ENCODE results near the gene SETD2.

SETD2 gene

GRCh38 chr3:46979958-46980497 lies 183.9 kb downstream of the SETD2 start:
- Histone ChIP-seq H3K27me3 (no peaks in the 10 kb centered on the region), H3K9me3 (replicated peaks in 1 of 11) (no peaks in the 10 kb centered on the region), H3K4me2 (peak overlapping the region; percentile 81 to 98 (median 95)), H3K36me3 (peaks cover 0 to 6% (median 0%) of the 10 kb centered on the region in 11 experiments; a peak in 4 of 22 replicates), H4K20me1 (peaks cover 3 to 20% (median 11%) of the 10 kb centered on the region in 11 experiments; a peak in 19 of 22 replicates), H3K27ac (peak overlapping the region; percentile 46 to 93 (median 84); a peak in 21 of 22 replicates), H3K4me3 (peak overlapping the region; percentile 74 to 89 (median 82)), H3K4me1 (peaks cover 73 to 87% (median 82%) of the 10 kb centered on the region in 10 experiments), H3K9ac (peak overlapping the region; percentile 71 to 88 (median 84))
- TF ChIP-seq Cebpa-rat (IDR thresholded peaks at IDR 0.05): no peak

GRCh38 chr3:46978985-46979944 lies 184.6 kb downstream of the SETD2 start, which contains the start of gene NBEAL2:
Gene NBEAL2, plus strand, starts transcription at chr3:46979666. Its CDS starts 196 bp downstream, at chr3:46979862.
- Histone ChIP-seq H3K4me1 (peaks cover 73 to 87% (median 82%) of the 10 kb centered on the region in 10 experiments), H3K27ac (peak within 1 kb of the TSS; percentile 46 to 93 (median 84)), H3K9me3 (replicated peaks in 1 of 11) (no peaks in the 10 kb centered on the region), H3K4me3 (peak within 1 kb of the TSS; percentile 74 to 89 (median 82)), H4K20me1 (peaks cover 10 to 27% (median 19%) of the 10 kb centered on the region in 11 experiments; a peak in 20 of 22 replicates), H3K4me2 (peak within 1 kb of the TSS; percentile 81 to 98 (median 95)), H3K27me3 (no peaks in the 10 kb centered on the region), H3K36me3 (peaks cover 0 to 8% (median under 1%) of the 10 kb centered on the region in 11 experiments; a peak in 7 of 22 replicates), H3K9ac (peak within 1 kb of the TSS; percentile 71 to 88 (median 84))
- no peak for TF ChIP-seq Cebpa-rat (IDR thresholded peaks at IDR 0.05)

GRCh38 chr3:46978381-46978780 lies 185.5 kb downstream of the SETD2 start:
- peaks cover 0 to 17% (median 7%) of the 10 kb centered on the region in 11 experiments; a peak in 7 of 22 replicates for H3K36me3 ChIP-seq
- H3K9me3 ChIP-seq (replicated peaks in 1 of 11): no peaks in the 10 kb centered on the region
- no peak for TF ChIP-seq Cebpa-rat (IDR thresholded peaks at IDR 0.05)
- H4K20me1 ChIP-seq: peaks cover 19 to 36% (median 28%) of the 10 kb centered on the region in 11 experiments; a peak in 20 of 22 replicates
- peak overlapping the region in 9 of 11 experiments; percentile 74 to 93 (median 86); a peak in 18 of 22 replicates for H3K27ac ChIP-seq
- peak overlapping the region; percentile 80 to 98 (median 95) for H3K4me2 ChIP-seq
- no peaks in the 10 kb centered on the region for H3K27me3 ChIP-seq
- peaks cover 75 to 87% (median 84%) of the 10 kb centered on the region in 10 experiments for H3K4me1 ChIP-seq
- H3K9ac ChIP-seq: peak overlapping the region; percentile 71 to 88 (median 84); a peak in 16 of 22 replicates
- H3K4me3 ChIP-seq: peak overlapping the region; percentile 74 to 89 (median 82); a peak in 14 of 20 replicates

- Histone ChIP-seq H3K4me2 (peak overlapping the region; percentile 80 to 98 (median 95)), H3K36me3 (peaks cover 0 to 18% (median 7%) of the 10 kb centered on the region in 11 experiments; a peak in 10 of 22 replicates), H3K9me3 (replicated peaks in 1 of 11) (no peaks in the 10 kb centered on the region), H4K20me1 (peaks cover 25 to 42% (median 33%) of the 10 kb centered on the region in 11 experiments; a peak in 21 of 22 replicates), H3K4me1 (peaks cover 75 to 87% (median 84%) of the 10 kb centered on the region in 10 experiments), H3K9ac (peak overlapping the region in 5 of 11 experiments; percentile 22 to 88 (median 27); a peak in 7 of 22 replicates), H3K27me3 (no peaks in the 10 kb centered on the region), H3K27ac (peak overlapping the region in 8 of 11 experiments; percentile 2 to 93 (median 85); a peak in 11 of 22 replicates), H3K4me3 (peak overlapping the region in 2 of 10 experiments; percentile 52 to 74; a peak in 1 of 20 replicates)
- no peak for TF ChIP-seq Cebpa-rat (IDR thresholded peaks at IDR 0.05)
Observed at GRCh38 chr3:46977811-46978195, 186.1 kb downstream of the SETD2 start.

GRCh38 chr3:46976326-46977190 lies 187.4 kb downstream of the SETD2 start, which contains the start of gene CCDC12:
Gene CCDC12, minus strand, starts transcription at chr3:46976745. Its CDS starts 13 bp downstream, at chr3:46976732.
- Histone ChIP-seq H3K27me3 (no peaks in the 10 kb centered on the region), H3K27ac (peak within 1 kb of the TSS; percentile 89 to 99 (median 97)), H3K4me1 (peaks cover 75 to 87% (median 84%) of the 10 kb centered on the region in 10 experiments), H3K9me3 (replicated peaks in 1 of 11) (no peaks in the 10 kb centered on the region), H3K9ac (peak within 1 kb of the TSS; percentile 87 to 98 (median 96)), H3K4me2 (peak within 1 kb of the TSS; percentile 92 to 99 (median 95)), H3K36me3 (peaks cover 0 to 20% (median 8%) of the 10 kb centered on the region in 11 experiments; a peak in 13 of 22 replicates), H4K20me1 (peaks cover 37 to 50% (median 46%) of the 10 kb centered on the region in 11 experiments), H3K4me3 (peak within 1 kb of the TSS; percentile 75 to 91 (median 82))
- no peak for TF ChIP-seq Cebpa-rat (IDR thresholded peaks at IDR 0.05)

GRCh38 chr3:46974421-46975171 lies 189.3 kb downstream of the SETD2 start:
- Histone ChIP-seq H3K4me3 (peak overlapping the region; percentile 75 to 91 (median 82); a peak in 15 of 20 replicates), H3K9ac (peak overlapping the region in 10 of 11 experiments; percentile 1 to 98 (median 94); a peak in 13 of 22 replicates), H3K36me3 (peaks cover 12 to 39% (median 27%) of the 10 kb centered on the region in 11 experiments), H3K27ac (peak overlapping the region in 7 of 11 experiments; percentile 1 to 32 (median 26); a peak in 10 of 22 replicates), H3K27me3 (no peaks in the 10 kb centered on the region), H4K20me1 (peaks cover 57 to 67% (median 65%) of the 10 kb centered on the region in 11 experiments), H3K4me1 (peaks cover 80 to 88% (median 84%) of the 10 kb centered on the region in 10 experiments), H3K9me3 (replicated peaks in 1 of 11) (no peaks in the 10 kb centered on the region), H3K4me2 (peak overlapping the region; percentile 83 to 99 (median 93))
- TF ChIP-seq Cebpa-rat (IDR thresholded peaks at IDR 0.05): no peak

GRCh38 chr3:46972396-46972795 lies 191.5 kb downstream of the SETD2 start:
- Histone ChIP-seq H3K9ac (0 out of 22 replicates have a peak overlapping the region, but pooled peaks of 1 of the 11 experiments have one; percentile 11), H4K20me1 (peaks cover 79 to 89% (median 87%) of the 10 kb centered on the region in 11 experiments), H3K27me3 (no peaks in the 10 kb centered on the region), H3K9me3 (replicated peaks in 1 of 11) (no peaks in the 10 kb centered on the region), H3K4me1 (peaks cover 75 to 90% (median 81%) of the 10 kb centered on the region in 10 experiments), H3K4me2 (peak overlapping the region; percentile 69 to 99 (median 89); a peak in 21 of 22 replicates), H3K27ac (no peak overlapping the region; a peak in 1 of 22 replicates), H3K36me3 (peaks cover 29 to 61% (median 46%) of the 10 kb centered on the region in 11 experiments), H3K4me3 (no peak overlapping the region)
- no peak for TF ChIP-seq Cebpa-rat (IDR thresholded peaks at IDR 0.05)
